Omental fat pad (tissue), 4 donors: ENCODE results near the gene RGPD3. TPM values are rescaled to one million over a fixed set of nuclear protein-coding genes. Genes with fewer than 3 reads are reported as not detected.

Experiments
- ATAC-seq: fragments of 150-250 bp; one replicate; pipeline ENCODE4 v1.9.1; 2016; ENCODE audit warnings: mild to moderate bottlenecking, moderate library complexity; ENCODE audit not compliant: low FRiP score
- DNase-seq: peaks from one replicate; pipeline ENCODE4 v3.0.0-alpha.2; 2019; ENCODE audit warnings: low spot score
- CTCF ChIP-seq, 3 donors: fragments of 450-650 bp; IDR thresholded peaks; one replicate each; pipeline ENCODE4 v1.5.1; 2016 to 2017; ENCODE audit warnings: antibody characterized with exemption in 3 of 3, mild to moderate bottlenecking in 3 of 3, moderate library complexity in 2 of 3
- total RNA-seq, 4 donors: library from RNA; depleted of rRNA; stranded (reverse); fragments of >200 nt; gene quantifications; one replicate each; pipeline ENCODE4 v1.1.0, GENCODE V29; 2016

Gene RGPD3
- total RNA-seq, 4 donors from 2014 or later = 0.47 to 1.1 (median 0.67) TPM

GRCh38 chr2:106366204-106366885 lies 101.9 kb downstream of the RGPD3 start:
- ATAC-seq = no peak
- no peak for TF ChIP-seq CTCF (IDR thresholded peaks at IDR 0.05)
- no peak for DNase-seq

- DNase-seq (no peak), ATAC-seq (no peak)
- no peak for TF ChIP-seq CTCF (IDR thresholded peaks at IDR 0.05)
These were observed 104.4 kb downstream of the RGPD3 start for GRCh38 chr2:106363791-106364190.

- no peak for ATAC-seq
- no peak for TF ChIP-seq CTCF (IDR thresholded peaks at IDR 0.05)
- no peak for DNase-seq
These were observed 105.4 kb downstream of the RGPD3 start for GRCh38 chr2:106362789-106363188.

GRCh38 chr2:106359512-106359911 lies 108.7 kb downstream of the RGPD3 start:
- TF ChIP-seq CTCF (IDR thresholded peaks at IDR 0.05) = no peak
- ATAC-seq (no peak), DNase-seq (no peak)

- DNase-seq (no peak), ATAC-seq (no peak)
- no peak for TF ChIP-seq CTCF (IDR thresholded peaks at IDR 0.05)
These were observed 109.7 kb downstream of the RGPD3 start for GRCh38 chr2:106358521-106358920.

- no peak for DNase-seq
- ATAC-seq = no peak
- TF ChIP-seq CTCF (IDR thresholded peaks at IDR 0.05) = no peak
These were observed 110.1 kb downstream of the RGPD3 start for GRCh38 chr2:106358081-106358480.

GRCh38 chr2:106356291-106356690 lies 111.9 kb downstream of the RGPD3 start:
- ATAC-seq = no peak
- DNase-seq = no peak
- TF ChIP-seq CTCF (IDR thresholded peaks at IDR 0.05) = no peak
